GM10847 (cell line): ENCODE results near the gene KCNT2.

Experiments
- POLR2A ChIP-seq: IDR thresholded peaks from 2 replicates; pipeline ENCODE4 v1.6.1; 2011; ENCODE audit not compliant: insufficient read length; ENCODE audit errors: extremely low read depth

KCNT2 gene

DNA sequence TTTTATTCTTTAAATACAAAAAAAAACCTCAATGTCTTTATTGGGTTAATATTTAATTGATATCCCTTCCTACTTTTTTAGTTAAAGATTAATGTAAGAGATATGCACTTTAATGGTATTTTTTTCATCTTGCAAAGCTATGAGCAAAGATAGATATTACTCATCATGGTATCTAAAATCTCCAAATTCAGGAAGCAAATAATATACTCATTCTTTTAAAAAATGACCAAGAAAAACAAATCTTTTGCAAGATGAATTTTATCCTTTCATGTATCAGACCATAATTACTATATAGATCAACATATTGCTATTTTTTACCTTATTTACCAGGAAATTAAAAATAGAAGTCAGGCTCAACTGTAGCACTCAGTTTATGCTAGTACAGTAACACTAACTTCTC is 330.4 kb downstream of the KCNT2 start:
- no peak for TF ChIP-seq POLR2A

DNA sequence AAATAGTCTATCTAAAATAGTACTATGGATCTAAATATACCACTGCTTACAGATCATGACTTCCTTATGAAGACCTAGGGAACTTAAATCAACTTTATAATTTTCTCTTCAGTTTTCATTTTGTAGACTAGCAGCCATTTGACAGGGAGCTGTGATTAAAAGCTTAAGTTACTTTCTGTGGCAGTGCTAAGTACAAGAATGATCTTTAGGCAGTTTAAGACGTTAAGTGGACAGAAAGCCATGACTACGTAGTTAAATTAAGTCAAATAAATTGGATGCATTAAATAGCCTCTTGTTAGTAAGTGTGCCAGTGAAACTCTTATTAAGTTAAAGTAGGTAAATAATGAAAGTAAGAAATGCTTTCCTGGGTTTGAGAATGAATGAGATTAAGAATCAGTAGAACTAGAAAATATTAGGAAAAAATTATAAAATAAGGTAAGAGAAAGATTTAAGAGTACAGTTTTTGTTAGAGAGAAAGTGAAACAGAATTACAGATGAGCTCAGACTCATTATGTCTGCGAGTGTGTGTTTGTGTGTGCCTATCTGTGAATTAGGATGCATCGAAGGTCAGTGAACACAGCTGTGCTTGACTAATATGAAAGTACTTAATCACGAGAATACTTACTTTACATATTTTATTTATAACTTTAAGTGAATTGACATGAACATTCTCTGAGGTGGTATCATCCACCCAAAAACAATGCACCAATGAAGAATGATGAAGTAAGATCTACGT is 336.9 kb downstream of the KCNT2 start:
- no peak for TF ChIP-seq POLR2A

DNA sequence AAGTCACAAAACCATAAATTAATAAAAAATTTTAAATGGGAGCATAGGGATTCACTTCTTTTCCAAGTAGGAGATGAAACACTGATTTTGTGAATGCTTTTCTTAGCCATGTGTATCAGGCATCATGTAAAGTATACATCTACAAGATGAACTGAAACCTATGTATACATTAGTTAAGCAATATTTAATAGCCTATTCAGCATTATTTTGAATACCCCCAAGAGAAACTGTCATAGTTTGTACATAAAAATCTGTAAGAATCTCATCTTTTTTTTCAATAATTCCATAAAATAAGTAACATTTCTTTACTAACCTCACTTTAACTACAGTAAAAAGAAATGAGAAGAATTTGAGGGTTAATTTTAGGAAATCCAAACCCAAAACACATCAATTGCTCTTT is 348.0 kb downstream of the KCNT2 start:
- TF ChIP-seq POLR2A: no peak

DNA sequence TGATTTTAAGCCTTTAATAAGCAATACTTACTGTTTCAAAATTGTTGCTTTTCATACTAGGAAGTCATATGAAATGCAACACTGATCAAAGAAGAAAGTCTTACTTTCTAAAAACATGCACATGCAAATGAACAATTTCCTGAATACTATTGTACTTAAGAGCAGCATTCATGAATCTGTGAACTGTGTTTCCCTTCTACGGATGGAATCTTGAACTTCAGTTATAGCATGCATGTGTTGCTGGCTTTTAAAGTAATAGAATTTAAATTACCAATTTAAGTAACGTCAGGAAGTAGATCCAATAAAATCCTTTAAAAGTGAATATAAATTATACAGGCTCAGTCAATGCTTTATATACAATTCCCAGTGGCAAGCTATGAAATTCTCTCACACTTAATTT is 348.9 kb downstream of the KCNT2 start:
- no peak for TF ChIP-seq POLR2A

DNA sequence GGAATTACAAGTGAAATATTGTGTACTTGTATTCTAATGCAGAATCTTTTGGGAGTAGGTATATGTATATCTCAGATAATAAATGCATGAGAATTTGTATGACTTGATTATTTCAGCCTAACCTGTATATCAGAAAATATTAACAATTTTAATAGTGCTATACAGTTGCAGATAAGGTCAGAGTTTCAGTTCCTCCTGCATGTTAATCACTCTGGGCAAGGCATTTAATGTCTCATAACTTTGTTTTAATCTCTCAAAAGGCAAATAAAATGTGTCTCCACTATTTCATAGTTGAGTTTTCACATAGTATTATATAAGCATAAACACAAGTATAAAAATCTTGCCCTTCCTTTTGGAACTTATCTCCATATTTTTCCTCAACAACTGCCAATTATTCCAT is 352.5 kb downstream of the KCNT2 start:
- no peak for TF ChIP-seq POLR2A

DNA sequence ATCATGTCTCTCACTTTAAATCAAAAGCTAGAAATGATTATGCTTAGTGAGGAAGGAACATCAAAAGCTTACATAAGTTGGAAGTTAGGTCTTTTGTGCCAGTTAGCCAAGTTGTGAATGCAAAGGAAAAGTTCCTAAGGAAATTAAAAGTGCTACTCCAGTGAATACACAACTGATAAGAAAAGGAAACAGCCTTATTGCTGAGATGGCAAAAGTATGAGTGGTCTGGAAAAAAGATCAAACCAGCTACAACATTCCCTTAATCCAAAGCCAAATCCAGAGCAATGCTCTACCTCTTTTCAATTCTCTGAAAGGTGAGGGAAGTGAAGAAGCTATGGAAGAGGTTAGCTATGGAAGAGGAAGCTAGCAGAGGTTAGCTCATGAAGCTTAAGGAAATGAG is 378.7 kb downstream of the KCNT2 start:
- TF ChIP-seq POLR2A: no peak

DNA sequence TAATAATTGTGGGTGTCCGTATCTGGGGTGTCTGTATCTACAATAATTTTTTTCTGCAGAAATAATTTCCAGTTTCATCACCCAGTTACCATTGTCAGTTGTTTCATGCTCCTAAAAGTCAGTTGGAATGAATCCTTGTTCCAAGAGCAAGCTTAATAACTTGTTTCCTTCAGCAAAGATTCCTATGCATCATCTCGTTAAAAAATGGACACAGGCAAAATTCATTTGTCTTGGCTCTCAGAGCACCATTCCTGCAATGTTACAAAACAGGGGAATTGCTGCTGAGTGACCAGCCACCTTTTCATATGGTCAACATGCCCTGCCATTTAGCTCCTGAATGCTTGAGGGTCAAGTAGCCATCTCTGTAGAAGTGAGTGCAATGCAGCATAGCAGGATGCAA is 393.4 kb downstream of the KCNT2 start:
- TF ChIP-seq POLR2A: no peak

DNA sequence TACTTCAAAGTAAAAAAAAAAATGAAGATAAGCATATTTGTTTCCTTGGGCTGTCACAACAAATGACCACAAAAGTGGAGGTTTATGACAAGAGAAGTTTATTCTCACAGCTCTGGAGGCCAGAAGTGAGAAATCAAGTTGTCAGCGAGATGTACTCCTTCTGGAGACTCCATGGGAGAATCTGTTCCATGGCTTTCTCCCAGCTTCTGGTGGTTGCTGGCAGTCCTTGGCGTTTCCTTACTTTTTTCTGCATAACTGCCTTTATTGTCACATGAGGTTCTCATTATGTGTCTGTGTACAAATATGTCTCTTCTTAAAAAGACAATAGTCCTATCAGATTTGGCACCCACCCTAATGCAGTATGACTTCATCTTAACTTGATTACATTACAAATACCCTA is 398.3 kb downstream of the KCNT2 start:
- TF ChIP-seq POLR2A: no peak

DNA sequence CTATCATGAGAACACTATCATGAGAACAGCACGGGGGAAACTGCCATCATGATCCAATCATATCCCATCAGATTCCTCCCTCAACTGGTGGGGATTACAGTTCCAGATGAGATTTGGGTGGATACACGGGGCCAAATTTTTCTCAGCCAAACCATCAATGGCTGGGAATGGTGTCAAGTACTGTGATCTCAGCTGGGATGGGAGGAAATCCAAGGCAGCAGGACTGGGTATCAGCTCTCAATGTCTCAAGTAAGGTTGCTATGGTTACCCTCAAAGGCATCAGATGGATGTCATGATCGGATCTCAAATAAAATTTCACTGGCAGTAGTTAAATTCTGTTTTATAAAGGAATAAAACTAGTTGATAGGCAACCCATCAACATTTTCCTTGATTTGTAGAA is 399.0 kb downstream of the KCNT2 start:
- TF ChIP-seq POLR2A: no peak

DNA sequence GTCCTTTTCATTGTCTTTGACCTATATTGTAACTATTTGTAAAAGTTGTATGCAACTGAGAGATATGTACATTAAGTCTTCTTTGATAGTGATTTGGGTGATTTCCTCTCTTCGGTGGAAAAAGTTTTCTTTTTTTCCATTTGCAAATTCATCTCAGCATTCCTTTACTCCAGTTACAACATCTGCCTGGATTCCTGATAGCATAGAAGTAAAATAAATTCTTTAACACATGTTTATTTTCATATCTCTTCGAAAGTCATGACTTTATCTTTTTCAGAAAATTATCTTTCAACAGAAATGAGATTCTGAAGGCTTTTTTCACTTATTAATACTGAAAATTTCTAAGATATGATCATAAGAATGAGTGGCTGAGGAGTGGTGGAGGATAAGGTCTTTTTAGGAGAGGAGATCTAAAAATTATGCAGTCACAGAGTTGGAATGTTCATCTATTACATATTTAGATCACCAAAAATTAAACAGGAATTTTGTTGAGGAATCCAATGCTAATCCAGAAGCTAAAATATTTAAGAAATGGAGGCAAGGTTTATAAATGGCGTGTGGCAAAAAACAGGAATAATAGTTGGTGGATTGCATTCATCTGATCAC is 400.5 kb downstream of the KCNT2 start:
- no peak for TF ChIP-seq POLR2A

DNA sequence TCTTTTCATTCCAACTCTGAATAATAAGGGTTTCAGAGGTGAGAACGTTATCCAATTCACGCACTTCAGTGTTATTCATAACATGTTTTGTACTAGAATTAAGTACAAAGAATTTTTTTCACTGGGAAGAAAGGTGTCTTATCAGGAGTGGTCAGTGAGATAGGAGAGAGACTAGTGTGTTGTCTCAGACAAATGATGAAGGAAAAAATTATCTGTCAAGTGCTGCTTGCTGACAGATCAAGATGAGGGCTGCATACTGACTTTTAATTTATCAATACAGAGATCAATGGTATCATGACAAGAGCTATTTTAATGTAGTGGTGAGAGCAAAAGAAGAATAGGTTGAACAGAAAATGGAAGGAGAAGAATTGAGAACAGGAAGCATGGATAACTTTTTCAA is 402.4 kb downstream of the KCNT2 start:
- TF ChIP-seq POLR2A: no peak

DNA sequence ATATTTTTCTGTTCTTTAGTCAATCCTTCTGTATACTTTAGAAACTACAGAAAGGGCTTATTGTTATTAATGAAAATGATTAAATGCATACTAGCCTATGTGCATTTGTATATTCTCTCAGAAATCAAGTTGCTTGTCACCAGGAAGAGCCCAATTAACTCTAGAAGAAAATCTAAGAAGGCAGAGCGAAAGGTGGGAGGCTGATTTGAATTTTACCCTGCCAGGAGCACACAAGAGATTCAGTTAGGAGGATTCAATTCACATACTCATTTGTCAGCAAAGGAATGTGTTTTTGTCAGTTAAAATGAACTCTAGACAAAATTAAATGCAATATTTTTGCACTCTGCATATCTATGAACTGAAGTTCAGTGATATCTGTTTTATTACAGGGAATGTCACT is 411.8 kb downstream of the KCNT2 start:
- no peak for TF ChIP-seq POLR2A

DNA sequence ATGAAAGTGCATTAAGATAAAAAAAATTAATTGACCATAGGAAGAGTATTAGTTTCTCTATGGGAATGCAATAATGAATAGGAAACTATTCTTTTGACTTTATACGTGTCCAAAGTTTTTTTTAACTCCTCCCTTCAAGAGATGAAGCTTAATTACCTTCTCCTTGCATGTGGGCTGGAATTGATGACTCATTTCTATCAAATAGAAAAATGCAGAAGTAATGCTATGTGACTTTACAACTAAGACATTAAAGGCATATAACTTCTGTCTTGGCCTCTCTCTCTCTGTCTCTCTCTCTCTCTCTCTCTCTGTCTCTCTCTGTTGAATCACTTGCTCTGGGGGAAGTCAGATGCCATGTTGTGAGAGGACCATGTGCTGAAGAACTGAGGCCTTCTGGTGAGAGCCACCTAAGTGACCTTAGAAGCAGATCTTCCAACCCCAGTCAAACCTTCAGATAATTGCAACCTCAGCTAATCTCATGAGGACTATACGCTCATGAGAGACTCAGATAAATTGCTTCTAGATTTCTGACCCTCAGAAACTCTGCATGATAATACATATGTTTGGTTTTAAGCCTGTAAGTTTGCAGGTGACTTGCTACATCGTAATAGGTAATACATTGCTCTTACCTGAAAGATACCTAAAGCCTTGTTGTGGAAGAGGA is 414.2 kb downstream of the KCNT2 start:
- TF ChIP-seq POLR2A: no peak

DNA sequence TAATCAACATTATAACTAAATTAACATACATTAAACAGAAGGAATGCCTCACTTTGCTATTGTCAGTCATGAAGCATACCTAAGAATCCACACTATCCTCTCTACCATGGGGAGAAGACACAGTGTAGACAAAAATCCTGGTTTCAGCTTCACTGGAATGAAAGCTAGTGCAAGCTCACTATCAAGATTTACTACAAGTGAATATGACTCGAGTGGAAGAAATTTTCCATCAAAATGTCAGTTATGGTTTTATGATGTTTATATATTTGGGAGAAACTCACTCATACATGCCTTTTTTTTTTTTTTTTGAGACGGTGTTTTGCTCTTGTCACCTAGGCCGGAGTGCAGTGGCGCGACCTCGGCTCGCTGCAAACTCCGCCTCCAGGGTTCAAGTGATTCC is 424.3 kb downstream of the KCNT2 start:
- no peak for TF ChIP-seq POLR2A

DNA sequence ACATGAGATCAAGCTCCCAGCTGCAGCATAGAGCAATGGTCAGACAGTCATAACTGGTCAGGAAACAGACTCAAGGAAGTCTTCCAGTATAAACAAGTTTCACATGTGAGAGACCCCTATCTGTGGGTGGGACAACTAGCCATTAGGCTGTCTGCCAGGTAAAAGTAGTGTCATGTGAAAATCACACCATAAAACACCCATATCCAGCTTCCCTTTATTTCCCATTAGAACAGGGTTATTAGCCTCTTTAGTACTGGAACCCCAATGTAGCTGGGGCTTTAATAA is 426.7 kb downstream of the KCNT2 start:
- no peak for TF ChIP-seq POLR2A

DNA sequence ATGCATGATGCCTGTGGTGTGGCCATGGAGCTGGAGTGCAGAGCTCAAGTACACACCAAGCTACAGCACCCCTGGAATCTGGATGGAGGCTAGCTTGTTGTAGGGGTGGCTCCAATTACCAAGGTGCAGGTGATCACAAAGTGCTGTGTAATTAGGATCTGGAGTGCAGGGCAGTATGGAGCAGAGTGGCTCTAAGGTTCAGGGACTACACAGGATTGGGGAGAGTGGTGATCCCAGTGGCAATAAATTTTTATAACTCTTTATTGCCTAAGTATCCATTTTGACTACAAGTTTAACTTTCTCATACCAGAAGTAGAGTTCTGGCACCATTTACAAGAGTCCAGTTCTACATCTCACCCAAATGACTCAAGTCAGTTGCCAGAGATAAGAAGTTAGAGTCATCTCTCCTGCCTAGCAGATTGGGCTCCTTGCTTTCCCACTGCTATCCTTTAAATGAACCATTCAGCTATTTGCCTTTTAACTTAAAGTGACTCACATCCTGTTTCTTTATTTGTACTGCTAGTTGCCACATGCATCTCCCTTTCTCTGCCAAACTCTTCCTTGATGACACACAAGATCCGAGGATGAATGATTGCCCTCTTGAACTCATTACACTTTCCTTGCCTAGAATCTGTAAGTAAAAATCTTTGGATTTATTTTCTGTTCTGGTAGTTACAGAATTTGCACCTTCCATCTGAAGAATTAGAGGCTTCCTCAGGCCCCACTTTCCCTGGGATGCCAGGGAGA is 427.2 kb downstream of the KCNT2 start:
- TF ChIP-seq POLR2A: no peak
